GM18858 (cell line): ENCODE results near the gene SIX3.

Experiments
- ATAC-seq: cut with Tn5 transposase; IDR thresholded peaks from one replicate; pipeline ENCODE4 v1.9.1; 2021; ENCODE audit not compliant: unreplicated experiment

The SIX3 gene

DNA sequence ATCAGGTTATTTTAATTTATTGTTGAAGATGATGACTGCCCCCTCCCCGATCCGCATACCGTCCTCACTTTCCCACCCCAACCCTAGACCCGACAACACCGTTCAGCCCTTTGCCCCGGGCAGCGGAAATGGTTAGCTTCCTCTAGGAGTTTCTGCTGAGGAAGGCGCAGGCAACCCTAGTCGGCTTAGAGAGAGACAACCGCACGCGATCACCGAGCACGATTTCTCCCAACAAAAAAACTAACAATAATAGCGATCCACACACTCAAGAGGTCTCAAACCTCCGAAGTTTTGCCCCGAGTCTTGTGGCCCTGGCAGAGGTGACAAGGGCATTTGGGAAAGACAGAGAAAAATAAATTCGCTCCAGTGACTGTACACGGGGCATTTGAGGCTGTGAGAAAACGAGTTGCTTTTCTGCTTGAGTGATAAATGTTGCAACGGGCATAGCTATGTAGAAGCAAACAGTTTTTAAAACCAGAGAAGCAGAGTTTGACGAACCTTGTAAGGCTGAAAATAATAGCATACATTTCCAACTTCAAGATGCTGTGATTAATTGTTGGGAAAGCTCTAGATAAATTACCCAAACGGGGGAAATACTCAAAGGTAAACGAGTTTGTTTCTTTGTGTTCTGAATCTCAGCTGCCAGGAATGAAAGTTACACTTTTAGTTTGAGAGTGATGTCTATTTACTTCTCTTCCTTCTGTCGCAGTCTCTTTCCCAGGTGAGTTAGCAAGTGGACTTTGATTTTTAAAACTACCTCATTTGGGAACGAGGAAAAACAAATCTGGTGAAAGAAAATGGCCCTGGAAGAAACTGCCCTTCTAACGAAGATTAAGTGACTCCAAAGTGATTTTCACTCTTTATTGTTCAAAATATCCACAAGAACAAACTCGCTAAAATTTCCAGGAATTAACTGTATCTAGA is 11.0 kb upstream of the SIX3 start:
- no peak for ATAC-seq

DNA sequence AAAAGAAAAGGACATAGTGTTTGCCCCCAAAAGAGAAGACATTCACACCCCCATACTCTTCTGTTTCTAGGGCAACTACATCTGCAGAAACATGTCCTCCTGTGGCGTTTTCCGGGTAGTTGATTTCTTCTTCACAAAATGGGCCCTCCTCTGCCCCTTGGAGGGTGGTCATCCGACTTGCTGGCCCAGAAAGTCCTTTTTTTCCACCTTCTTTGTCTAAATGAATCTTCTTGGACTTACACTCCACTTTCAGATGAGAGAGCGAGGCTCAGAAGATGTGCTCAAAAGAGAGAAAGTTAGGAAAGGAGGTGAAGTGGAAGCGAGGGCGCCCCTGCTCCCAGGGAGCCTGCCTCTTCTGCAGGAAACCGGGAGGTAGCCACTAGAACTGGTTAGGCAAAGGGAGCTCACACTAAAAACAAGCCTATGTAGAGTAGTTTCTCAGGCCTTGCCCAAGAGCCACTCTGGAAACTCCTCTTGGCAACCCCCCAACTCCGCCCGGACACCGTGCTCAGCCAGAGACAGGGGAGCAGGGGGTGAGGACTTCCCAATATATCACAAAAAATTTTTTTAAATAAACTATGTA is 10.2 kb upstream of the SIX3 start:
- ATAC-seq = no peak

- no peak for ATAC-seq
Measured at GRCh38 chr2:44932079-44932478, 9.4 kb upstream of the SIX3 start.

DNA sequence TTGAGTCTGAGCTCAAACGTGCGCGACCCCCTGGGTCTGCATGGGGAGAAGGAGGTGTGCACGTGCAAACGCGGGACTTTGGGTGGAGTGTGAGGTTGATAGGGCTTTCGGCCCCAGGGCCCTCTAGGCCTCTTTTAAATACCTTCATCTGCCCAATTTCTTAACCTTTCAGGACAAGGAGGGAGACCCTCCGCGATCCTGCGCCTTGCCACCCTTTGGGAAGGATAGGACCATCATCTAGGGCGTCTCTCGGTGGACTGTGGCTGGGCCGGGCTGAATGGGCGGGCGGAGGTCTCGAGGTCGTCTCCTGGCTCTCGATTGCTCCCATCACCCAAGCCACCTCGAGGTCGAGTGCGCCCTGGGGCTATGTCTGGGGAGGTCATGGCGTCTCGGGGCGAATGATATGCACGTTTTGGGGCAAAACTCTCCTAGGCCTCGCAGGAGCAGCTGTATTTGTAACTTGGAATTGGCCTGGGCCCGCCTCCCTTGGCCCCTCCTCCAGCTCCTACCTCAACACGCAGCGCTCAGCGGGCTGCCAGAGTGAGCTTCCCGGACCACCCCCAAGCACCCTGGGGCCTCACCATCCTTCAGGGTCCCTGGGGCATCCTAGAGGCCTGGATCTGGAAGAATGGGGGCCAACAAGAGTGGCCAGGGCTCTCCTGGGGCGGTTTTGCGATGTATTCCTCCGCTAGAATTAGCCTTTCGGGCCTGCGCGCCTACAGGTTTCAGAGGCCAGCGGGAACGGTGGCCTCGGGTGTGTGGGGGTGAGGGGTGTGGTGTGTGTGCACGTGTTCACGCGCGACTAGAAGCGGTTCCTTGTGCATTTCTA is 8.7 kb upstream of the SIX3 start:
- ATAC-seq = no peak

GRCh38 chr2:44933434-44933951 is 8.0 kb upstream of the SIX3 start:
- ATAC-seq = no peak

DNA sequence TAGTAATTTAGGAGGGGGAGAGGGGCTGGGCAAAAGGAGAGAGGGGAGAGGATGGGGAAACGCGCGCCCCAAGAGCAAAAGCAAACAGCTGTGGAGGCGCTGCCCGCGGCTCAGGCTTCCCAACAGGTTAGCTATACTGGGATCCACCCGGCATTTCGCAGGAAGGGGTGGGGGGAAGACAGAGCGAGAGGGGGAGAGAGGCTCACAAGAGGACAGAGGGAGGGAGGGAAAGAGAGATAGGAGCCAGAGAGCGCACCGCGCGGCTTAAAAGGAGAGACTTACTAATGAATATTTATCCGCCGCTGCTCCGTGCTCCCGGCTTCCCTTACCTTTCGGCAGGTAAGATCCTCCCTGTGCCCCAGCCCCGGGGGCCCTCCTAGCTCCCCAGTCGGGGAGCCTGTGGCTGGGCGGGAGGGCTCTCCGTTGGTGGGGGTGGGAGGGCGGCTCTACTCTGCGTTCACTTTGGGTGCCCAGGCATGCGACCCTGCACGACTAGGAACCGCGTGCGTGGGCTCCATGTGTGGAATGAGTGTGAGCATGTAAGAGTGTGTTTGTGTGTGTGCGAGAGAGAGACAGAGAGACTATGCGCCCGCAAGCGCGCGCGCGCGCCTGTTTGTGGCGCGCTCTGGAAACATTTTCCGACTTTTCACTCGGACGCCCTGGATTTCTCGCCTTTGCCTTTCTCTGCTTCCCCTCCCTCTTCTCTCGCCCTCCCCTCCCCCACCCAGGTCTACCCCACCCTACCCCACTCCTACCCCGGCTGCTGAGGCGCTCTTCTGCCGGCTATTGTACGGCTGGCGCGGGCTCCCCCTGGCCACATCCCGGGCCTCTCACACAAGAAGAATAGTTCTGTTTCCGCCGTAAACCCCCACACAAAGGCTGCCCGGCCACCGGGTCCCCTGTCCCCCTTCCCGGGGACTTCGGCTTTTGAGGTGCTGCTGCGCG is 7.2 kb upstream of the SIX3 start:
- ATAC-seq = no peak

DNA sequence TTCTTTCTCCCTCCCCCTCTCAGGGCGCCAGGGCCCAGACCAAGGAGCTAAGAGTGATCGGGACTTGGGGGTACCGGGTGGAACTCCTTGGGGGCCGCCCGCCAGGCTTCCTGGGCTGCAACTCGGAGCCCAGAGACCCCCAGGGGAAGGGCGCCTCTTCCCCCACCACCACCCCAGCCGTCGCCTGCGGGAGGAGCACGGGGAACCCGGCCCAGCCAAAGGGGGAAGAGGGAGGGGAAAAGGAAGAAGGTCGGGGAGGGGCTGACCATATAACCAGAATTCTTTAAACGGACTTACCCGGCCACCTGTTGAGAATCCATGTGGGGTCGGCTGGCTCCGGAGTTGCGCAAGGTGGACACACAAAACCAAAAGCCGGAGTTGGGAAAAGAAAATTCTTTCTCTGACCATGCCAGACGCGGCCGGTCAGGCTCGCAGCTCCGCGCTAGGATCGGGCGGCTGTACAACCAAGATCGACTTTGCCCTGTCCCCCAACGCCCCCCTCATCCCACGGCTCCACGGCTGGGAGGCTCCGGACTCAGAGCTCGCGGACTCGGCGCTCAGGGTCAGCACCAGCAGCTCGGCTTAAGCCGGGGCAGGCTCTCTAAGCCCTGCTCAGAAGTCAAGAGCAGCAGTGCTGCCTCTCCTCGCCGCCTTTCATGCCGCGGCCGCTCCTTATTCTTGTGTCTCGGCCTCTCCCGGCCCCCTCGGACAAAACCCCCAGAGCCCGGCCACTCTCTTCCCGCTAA is 6.3 kb upstream of the SIX3 start:
- ATAC-seq = no peak

DNA sequence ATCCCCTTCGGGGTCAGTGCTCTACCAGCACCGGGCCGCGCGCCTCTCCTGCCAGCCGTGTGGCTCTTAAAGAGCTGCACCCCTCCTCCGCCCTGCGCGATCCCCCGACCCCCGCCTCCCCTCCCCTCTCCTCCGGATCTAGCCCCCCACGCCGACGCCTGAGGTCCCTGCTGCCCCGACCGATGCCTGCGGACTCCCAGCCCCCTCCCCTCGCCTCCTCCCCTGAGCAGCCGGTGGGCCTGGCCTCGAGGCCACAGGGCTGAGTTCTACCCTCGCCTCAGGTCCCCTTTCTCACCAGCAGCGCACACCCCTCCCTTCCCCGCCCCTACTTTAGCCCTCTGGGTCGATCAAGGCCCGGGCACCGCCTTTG is 5.8 kb upstream of the SIX3 start:
- no peak for ATAC-seq

DNA sequence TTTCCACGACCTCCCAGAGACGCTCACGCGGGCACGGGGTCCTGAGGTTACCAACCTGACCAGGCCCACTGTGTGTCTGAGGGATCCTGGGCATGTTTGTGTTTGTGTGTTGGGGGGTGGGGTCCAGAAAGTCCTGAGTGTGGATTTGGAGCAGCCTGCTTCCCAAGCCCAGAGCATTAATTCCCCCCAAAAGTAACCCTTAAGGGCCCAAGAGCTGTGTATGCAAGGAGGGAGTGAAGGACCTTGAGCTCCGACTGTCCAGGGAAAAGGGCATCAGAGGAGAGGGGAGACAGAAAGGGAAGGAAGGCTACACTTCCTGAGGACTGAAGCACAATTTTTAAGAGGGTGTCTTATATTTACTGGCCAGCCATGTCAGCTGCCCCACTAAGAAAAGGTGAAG is 5.2 kb upstream of the SIX3 start:
- no peak for ATAC-seq

- ATAC-seq = no peak
Measured at GRCh38 chr2:44936715-44937687, 4.5 kb upstream of the SIX3 start.

GRCh38 chr2:44937688-44938240 is 3.7 kb upstream of the SIX3 start:
- no peak for ATAC-seq

GRCh38 chr2:44938287-44939105 is 3.0 kb upstream of the SIX3 start:
- ATAC-seq = no peak

DNA sequence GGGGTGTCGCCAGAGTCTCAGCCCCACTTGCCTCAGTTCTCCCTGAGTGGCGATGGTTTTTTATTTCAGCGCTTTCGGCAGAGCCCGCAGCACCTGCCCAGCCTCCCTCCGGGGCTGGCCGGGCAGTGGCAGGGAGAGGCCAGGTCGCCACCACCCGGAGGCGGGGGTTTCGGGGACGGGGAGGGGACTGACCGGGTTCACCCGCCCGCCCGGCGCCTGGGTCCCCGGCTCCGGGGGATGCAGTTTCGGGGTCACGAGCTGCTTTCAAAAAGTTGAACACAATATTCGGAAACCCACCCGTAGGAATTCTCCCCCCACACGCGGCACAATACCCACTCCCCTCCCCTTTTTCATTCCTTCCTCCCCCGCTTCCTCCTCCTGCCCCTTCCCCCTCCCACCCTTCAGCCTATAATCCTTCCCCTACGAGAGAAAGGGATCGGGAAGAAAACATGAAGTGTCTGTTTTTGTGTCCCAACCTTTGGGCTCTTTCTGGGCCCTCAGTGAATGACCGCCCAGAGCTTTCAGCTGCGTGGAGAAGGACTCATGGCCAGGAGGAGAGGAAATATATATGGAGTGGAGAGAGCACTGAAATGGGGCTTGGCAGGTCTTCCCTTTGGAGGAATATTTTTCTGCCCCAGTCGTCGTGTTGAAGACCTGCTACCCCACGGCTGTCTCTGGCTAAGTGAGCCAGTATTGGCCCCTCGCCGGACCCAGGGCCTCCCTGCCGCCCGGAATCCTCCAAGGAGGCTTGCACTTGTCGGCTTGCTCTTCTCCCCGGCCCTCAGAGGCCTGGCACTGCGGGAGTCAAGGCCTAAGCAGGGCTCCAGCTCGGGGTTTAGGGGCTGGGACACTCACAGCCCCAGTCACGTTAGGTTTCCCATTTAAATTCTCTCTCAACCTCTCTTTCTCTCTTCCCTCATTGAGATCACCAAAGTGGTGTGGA is 2.1 kb upstream of the SIX3 start:
- ATAC-seq = no peak

GRCh38 chr2:44940049-44940494 is 1.4 kb upstream of the SIX3 start:
- no peak for ATAC-seq

DNA sequence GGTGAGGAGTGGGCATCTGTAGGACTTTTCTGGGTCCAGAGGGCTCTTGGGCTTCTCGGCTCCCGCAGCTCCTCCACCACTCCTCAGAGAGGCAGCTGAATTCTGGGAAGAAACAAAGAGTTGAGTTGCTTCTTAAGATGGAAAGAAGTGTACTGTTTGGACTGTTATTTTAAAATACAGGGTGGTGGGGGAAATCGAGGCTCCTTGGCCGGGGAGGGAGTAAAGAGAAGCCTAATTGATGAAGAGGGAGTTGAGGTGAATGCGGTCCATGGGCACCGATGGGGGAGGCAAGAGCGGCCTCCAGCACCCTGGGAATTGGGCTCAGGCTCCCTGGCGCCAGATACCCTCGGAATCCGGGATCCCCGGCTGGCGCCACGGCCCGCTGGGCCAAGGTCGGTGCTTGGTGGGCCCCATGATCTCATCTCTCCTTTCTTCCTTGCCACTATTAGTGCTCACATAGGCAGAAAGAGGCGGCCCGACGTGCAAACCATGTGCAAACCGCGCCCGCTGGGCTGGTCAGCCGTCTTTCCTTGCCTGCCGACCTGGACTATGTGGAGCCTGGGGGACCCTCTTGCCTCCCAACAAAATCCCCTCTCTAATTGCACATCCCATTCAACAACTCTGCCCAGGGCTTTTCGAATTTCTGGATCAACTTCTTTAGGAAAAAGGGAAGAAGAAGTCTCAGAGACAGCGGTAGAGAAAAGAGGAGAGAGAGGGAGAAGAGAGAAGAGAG is 604 bp upstream of the SIX3 start:
- ATAC-seq = no peak
